ENCODE results near the gene PAPSS1.

DNA sequence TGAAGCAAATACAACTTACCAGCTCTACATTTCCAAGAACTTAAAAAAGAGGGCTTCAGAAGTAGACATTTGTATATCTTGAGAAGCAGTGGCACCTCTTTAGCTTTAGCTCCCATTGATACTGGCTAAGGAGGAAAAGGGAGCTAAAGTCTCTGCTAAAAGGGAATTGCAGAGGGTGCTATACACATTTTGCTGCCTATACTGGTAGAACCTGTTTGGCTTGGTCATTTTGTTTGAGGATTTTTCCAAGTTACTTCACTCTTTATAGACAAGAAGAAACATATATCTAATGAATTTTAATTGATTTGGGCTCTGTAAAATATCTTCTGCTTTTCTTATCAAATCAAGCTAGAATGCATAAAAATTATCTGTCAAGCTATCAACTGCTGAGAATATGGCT lies 11.8 kb downstream of the PAPSS1 start:
- TF ChIP-seq, protein P1, sequence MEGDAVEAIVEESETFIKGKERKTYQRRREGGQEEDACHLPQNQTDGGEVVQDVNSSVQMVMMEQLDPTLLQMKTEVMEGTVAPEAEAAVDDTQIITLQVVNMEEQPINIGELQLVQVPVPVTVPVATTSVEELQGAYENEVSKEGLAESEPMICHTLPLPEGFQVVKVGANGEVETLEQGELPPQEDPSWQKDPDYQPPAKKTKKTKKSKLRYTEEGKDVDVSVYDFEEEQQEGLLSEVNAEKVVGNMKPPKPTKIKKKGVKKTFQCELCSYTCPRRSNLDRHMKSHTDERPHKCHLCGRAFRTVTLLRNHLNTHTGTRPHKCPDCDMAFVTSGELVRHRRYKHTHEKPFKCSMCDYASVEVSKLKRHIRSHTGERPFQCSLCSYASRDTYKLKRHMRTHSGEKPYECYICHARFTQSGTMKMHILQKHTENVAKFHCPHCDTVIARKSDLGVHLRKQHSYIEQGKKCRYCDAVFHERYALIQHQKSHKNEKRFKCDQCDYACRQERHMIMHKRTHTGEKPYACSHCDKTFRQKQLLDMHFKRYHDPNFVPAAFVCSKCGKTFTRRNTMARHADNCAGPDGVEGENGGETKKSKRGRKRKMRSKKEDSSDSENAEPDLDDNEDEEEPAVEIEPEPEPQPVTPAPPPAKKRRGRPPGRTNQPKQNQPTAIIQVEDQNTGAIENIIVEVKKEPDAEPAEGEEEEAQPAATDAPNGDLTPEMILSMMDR (conservative IDR thresholded peaks at IDR 0.05 in 1 of 2, IDR thresholded peaks at IDR 0.05 in 1 of 2; ENCODE audit: low read depth in 1 of 2, low read length in 2 of 2): no peak
- TF ChIP-seq EZH2 (IDR thresholded peaks at IDR 0.05; ENCODE audit: low read length, missing control alignments): no peak

Data from fibroblast of lung (primary cell).